ENCODE results near the gene BEGAIN. TPM values are rescaled to one million over a fixed set of nuclear protein-coding genes. Genes with fewer than 3 reads are reported as not detected.

The BEGAIN gene
- total and polyA plus RNA-seq, 2 donors from 2014 or later: 0.52 to 1.4 TPM

- intact Hi-C loops (cut with DNase I): no loop called here
- Histone ChIP-seq H3K9me3 (ENCODE audit: control insufficient read depth in 2 of 3, insufficient read depth in 1 of 3, low read length in 3 of 3) (peaks cover 0 to 2% (median 0%) of the 10 kb centered on the region in 3 donors), H3K27ac (ENCODE audit: low read depth in 2 of 2, low read length in 2 of 2) (no peak overlapping the region), H3K4me3 (ENCODE audit: low read length in 3 of 3) (no peak overlapping the region), H3K36me3 (ENCODE audit: control insufficient read depth in 2 of 3, insufficient read depth in 3 of 3, low read length in 3 of 3) (no peaks in the 10 kb centered on the region), H3K9ac (ENCODE audit: low read length in 3 of 3) (no peak overlapping the region), H3K27me3 (ENCODE audit: control insufficient read depth, insufficient read depth, low read length) (no peaks in the 10 kb centered on the region), H3K4me1 (ENCODE audit: control insufficient read depth in 2 of 3, insufficient read depth in 2 of 3, low read depth in 1 of 3, low read length in 3 of 3) (peaks cover 0 to 8% (median 4%) of the 10 kb centered on the region in 3 donors)
- FAIRE-seq: no peak
- TF ChIP-seq CTCF (IDR thresholded peaks at IDR 0.05; ENCODE audit: borderline replicate concordance, extremely low read depth, insufficient read depth): no peak
- peak in 2 of 5 donors; percentile 25 to 61 for DNase-seq
Measured at GRCh38 chr14:100615736-100616695, 28.8 kb upstream of the BEGAIN start.

GRCh38 chr14:100614803-100615202 is 27.6 kb upstream of the BEGAIN start:
- FAIRE-seq (no peak), DNase-seq (no peak)
- TF ChIP-seq CTCF (IDR thresholded peaks at IDR 0.05; ENCODE audit: borderline replicate concordance, extremely low read depth, insufficient read depth): no peak
- intact Hi-C loops (cut with DNase I): no loop called here
- no peaks in the 10 kb centered on the region for H3K27me3 ChIP-seq (ENCODE audit: control insufficient read depth, insufficient read depth, low read length)
- peaks cover 0 to 8% (median 4%) of the 10 kb centered on the region in 3 donors for H3K4me1 ChIP-seq (ENCODE audit: control insufficient read depth in 2 of 3, insufficient read depth in 2 of 3, low read depth in 1 of 3, low read length in 3 of 3)
- no peak overlapping the region for H3K4me3 ChIP-seq (ENCODE audit: low read length in 3 of 3)
- H3K36me3 ChIP-seq (ENCODE audit: control insufficient read depth in 2 of 3, insufficient read depth in 3 of 3, low read length in 3 of 3): no peaks in the 10 kb centered on the region
- no peak overlapping the region for H3K27ac ChIP-seq (ENCODE audit: low read depth in 2 of 2, low read length in 2 of 2)
- H3K9ac ChIP-seq (ENCODE audit: low read length in 3 of 3): no peak overlapping the region
- H3K9me3 ChIP-seq (ENCODE audit: control insufficient read depth in 2 of 3, insufficient read depth in 1 of 3, low read length in 3 of 3): peaks cover 0 to 2% (median 0%) of the 10 kb centered on the region in 3 donors

GRCh38 chr14:100612986-100613385 is 25.8 kb upstream of the BEGAIN start:
- DNase-seq (peak in 1 of 5 donors; percentile 17), FAIRE-seq (no peak)
- no peak overlapping the region for H3K27ac ChIP-seq (ENCODE audit: low read depth in 2 of 2, low read length in 2 of 2)
- H3K9me3 ChIP-seq (ENCODE audit: control insufficient read depth in 2 of 3, insufficient read depth in 1 of 3, low read length in 3 of 3): peaks cover 0 to 2% (median 0%) of the 10 kb centered on the region in 3 donors
- no peaks in the 10 kb centered on the region for H3K36me3 ChIP-seq (ENCODE audit: control insufficient read depth in 2 of 3, insufficient read depth in 3 of 3, low read length in 3 of 3)
- no peak overlapping the region for H3K4me3 ChIP-seq (ENCODE audit: low read length in 3 of 3)
- no peak for TF ChIP-seq CTCF (IDR thresholded peaks at IDR 0.05; ENCODE audit: borderline replicate concordance, extremely low read depth, insufficient read depth)
- H3K9ac ChIP-seq (ENCODE audit: low read length in 3 of 3): no peak overlapping the region
- H3K4me1 ChIP-seq (ENCODE audit: control insufficient read depth in 2 of 3, insufficient read depth in 2 of 3, low read depth in 1 of 3, low read length in 3 of 3): peaks cover 0 to 3% (median 3%) of the 10 kb centered on the region in 3 donors
- intact Hi-C loops (cut with DNase I): no loop called here
- H3K27me3 ChIP-seq (ENCODE audit: control insufficient read depth, insufficient read depth, low read length): no peaks in the 10 kb centered on the region

Measured in kidney (tissue), 14 donors.